H1 (cell line): ENCODE data around the gene PKM. TPM values are rescaled to one million over a fixed set of nuclear protein-coding genes. Genes with fewer than 3 reads are reported as not detected.

Experiments used
- JUND ChIP-seq: IDR thresholded peaks from 2 replicates; pipeline ENCODE4 v1.6.1; 2011; ENCODE audit warnings: mild to moderate bottlenecking, improper control_type of control experiment, low read length
- RFX5 ChIP-seq: IDR thresholded peaks from 2 replicates; pipeline ENCODE4 v1.6.1; 2011; ENCODE audit warnings: low read depth, low read length, improper control_type of control experiment, borderline replicate concordance
- SIN3A ChIP-seq, 2 experiments: IDR thresholded peaks in 1 of 2; conservative IDR thresholded peaks in 1 of 2; 2 replicates each; pipeline ENCODE4 v1.6.1; 2011 to 2012; ENCODE audit warnings: low read length in 2 of 2, improper control_type of control experiment in 1 of 2, low read depth in 1 of 2, mild to moderate bottlenecking in 1 of 2
- TAF1 ChIP-seq: IDR thresholded peaks from 2 replicates; pipeline ENCODE4 v1.6.1; 2011; ENCODE audit warnings: mild to moderate bottlenecking, low read depth, low read length
- polyA plus RNA-seq, 7 experiments: library from polyadenylated mRNA; depleted of rRNA in 3 of 7; stranded (reverse) in 5 of 7; unstranded in 2 of 7; fragments of >200 nt in 5 of 7; fragments of 200-250 nt in 2 of 7; gene quantifications; 1 replicate in 5 of 7; 2 replicates in 1 of 7; 4 replicates in 1 of 7; pipeline versions ENCODE4 v1.2.1 to v1.2.3, GENCODE V29; 2011 to 2013; ENCODE audit warnings: missing spikeins in 2 of 7, mixed read lengths in 2 of 7
- total RNA-seq: library from RNA; stranded (reverse); fragmentation: NEBNext Ultra II Directional; extraction: Animal tissue kit (Norgen Biotek cat#: 25700); gene quantifications from 2 replicates; pipeline ENCODE4 v1.2.1, GENCODE V29; 2021

Gene PKM
- total and polyA plus RNA-seq, 2 of the 8 experiments (the other 6 are each of a cell fraction or from before 2014, with no cell fraction given): 780 to 856 TPM

- TF ChIP-seq TAF1: no peak
- no peak for TF ChIP-seq RFX5
- TF ChIP-seq SIN3A (conservative IDR thresholded peaks at IDR 0.05 in 1 of 2, IDR thresholded peaks at IDR 0.05 in 1 of 2; ENCODE audit: low read depth in 1 of 2, low read length in 2 of 2): no peak
- TF ChIP-seq JUND: no peak
Measured at GRCh38 chr15:72239652-72240051, 8.7 kb upstream of the PKM start (continued).
